Stimulated activated CD8-positive, alpha-beta memory T cell treated with anti-CD3 and anti-CD28 coated beads, Interleukin-7, amount 100 ng/mL, for 24 hours (primary cell): ENCODE results near the gene FOXN1.
"Not testable (repeated sequence)": the region's sequence is repeated elsewhere in the genome, so short reads cannot be mapped to it uniquely, and the experiment has no call there.

Experiments used
- DNase-seq: peaks from one replicate; pipeline ENCODE4 v3.0.0-alpha.2; 2020; ENCODE audit warnings: low read depth

FOXN1 gene

GRCh38 chr17:28499684-28500357, 6.3 kb upstream of the FOXN1 start:
- DNase-seq = no peak

GRCh38 chr17:28500712-28501379, 5.3 kb upstream of the FOXN1 start:
- DNase-seq = no peak

GRCh38 chr17:28501421-28502284, 4.5 kb upstream of the FOXN1 start:
- DNase-seq = no peak

GRCh38 chr17:28503420-28503819, 2.7 kb upstream of the FOXN1 start:
- no peak for DNase-seq

GRCh38 chr17:28506763-28507487, 777 bp downstream of the FOXN1 start:
- DNase-seq = no peak

- no peak for DNase-seq
Observed at GRCh38 chr17:28507567-28508203, 1.5 kb downstream of the FOXN1 start.

- no peak for DNase-seq
Observed at GRCh38 chr17:28508211-28508724, 2.1 kb downstream of the FOXN1 start.

GRCh38 chr17:28509789-28510188, 3.6 kb downstream of the FOXN1 start:
- DNase-seq = no peak

- DNase-seq = no peak
Observed at GRCh38 chr17:28511858-28512461, 5.8 kb downstream of the FOXN1 start.

- no peak for DNase-seq
Observed at GRCh38 chr17:28513476-28513875, 7.3 kb downstream of the FOXN1 start.

GRCh38 chr17:28514561-28515002, 8.4 kb downstream of the FOXN1 start:
- no peak for DNase-seq

- DNase-seq = no peak
Observed at GRCh38 chr17:28515518-28515917, 9.4 kb downstream of the FOXN1 start.

GRCh38 chr17:28518132-28518531, 12.0 kb downstream of the FOXN1 start:
- no peak for DNase-seq

- no peak for DNase-seq
Observed at GRCh38 chr17:28518578-28518977, 12.4 kb downstream of the FOXN1 start.

- DNase-seq = no peak
Observed at GRCh38 chr17:28519236-28519635, 13.1 kb downstream of the FOXN1 start.

GRCh38 chr17:28520687-28521086, 14.5 kb downstream of the FOXN1 start:
- no peak for DNase-seq

GRCh38 chr17:28521311-28522085, 15.3 kb downstream of the FOXN1 start:
- no peak for DNase-seq

- DNase-seq = not testable (repeated sequence)
Observed at GRCh38 chr17:28522281-28522680, 16.1 kb downstream of the FOXN1 start.

GRCh38 chr17:28523186-28523585, 17.0 kb downstream of the FOXN1 start:
- DNase-seq = no peak

GRCh38 chr17:28523876-28524275, 17.7 kb downstream of the FOXN1 start:
- DNase-seq = no peak
